Liver (tissue), 3 donors: ENCODE results near the gene RAPH1.

Experiments used
- CTCF ChIP-seq: fragments of 150-350 bp; IDR thresholded peaks from 2 replicates; pipeline ENCODE4 v1.5.1; 2017; ENCODE audit warnings: improper control_type of control experiment, low read depth, low read length; ENCODE audit not compliant: missing input control
- EGR1 ChIP-seq, 2 donors: IDR thresholded peaks; 2 replicates each; pipeline ENCODE4 v1.6.1; 2016 to 2018; ENCODE audit warnings: antibody characterized with exemption in 2 of 2, low read depth in 2 of 2
- FOXA1 ChIP-seq: IDR thresholded peaks from 2 replicates; pipeline ENCODE4 v1.6.1; 2016; ENCODE audit warnings: antibody characterized with exemption
- JUND ChIP-seq, 2 donors: IDR thresholded peaks; 2 replicates each; pipeline ENCODE4 v1.6.1; 2016; ENCODE audit warnings: antibody characterized with exemption in 2 of 2
- MAX ChIP-seq: IDR thresholded peaks from 2 replicates; pipeline ENCODE4 v1.6.1; 2016; ENCODE audit warnings: antibody characterized with exemption
- RAD21 ChIP-seq, 2 donors: IDR thresholded peaks; 2 replicates each; pipeline ENCODE4 v1.6.1; 2016; ENCODE audit warnings: antibody characterized with exemption in 2 of 2, mild to moderate bottlenecking in 2 of 2
- RXRA ChIP-seq, 2 donors: IDR thresholded peaks; 2 replicates each; pipeline ENCODE4 v1.6.1; 2017 to 2018; ENCODE audit warnings: antibody characterized with exemption in 2 of 2, mild to moderate bottlenecking in 1 of 2
- TAF1 ChIP-seq: conservative IDR thresholded peaks from 2 replicates; pipeline ENCODE4 v1.6.1; 2016; ENCODE audit warnings: antibody characterized with exemption, mild to moderate bottlenecking
- YY1 ChIP-seq: IDR thresholded peaks from 2 replicates; pipeline ENCODE4 v1.6.1; 2016; ENCODE audit warnings: antibody characterized with exemption, mild to moderate bottlenecking
- TF ChIP-seq, protein P1 (sequence below): IDR thresholded peaks from 2 replicates; pipeline ENCODE4 v1.6.1; 2016; ENCODE audit warnings: antibody characterized with exemption, mild to moderate bottlenecking
- donor health status: healthy.
- donor health status: healthy.

DNA sequence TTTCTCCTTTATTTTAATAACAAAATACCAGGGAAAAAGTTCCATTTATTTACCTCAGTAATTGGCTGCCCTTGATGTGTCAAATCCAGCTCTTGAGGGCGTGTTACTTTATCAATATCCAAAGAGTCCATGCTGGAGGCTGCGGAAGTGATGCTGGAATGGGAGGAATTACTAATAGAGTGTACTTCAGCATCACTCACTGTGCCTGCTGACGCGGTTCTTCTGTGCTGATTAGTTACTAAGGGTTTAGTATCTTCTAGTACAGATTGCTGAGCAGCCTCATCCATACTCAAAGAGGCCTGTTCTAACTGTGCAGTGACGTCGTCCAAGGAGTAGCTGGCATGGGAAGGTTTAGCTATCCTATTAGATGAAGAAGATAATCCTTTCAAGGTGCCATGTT, 45.6 kb downstream of the RAPH1 start:
- no peak for TF ChIP-seq CTCF
- TF ChIP-seq RXRA (IDR thresholded peaks at IDR 0.05), result no peak
- TF ChIP-seq YY1, result no peak
- TF ChIP-seq EGR1 (IDR thresholded peaks at IDR 0.05; ENCODE audit: low read depth in 2 of 2), result no peak
- no peak for TF ChIP-seq FOXA1
- no peak for TF ChIP-seq TAF1
- no peak for TF ChIP-seq RAD21 (IDR thresholded peaks at IDR 0.05)
- no peak for TF ChIP-seq JUND (IDR thresholded peaks at IDR 0.05)
- TF ChIP-seq MAX, result no peak
- TF ChIP-seq, protein P1, sequence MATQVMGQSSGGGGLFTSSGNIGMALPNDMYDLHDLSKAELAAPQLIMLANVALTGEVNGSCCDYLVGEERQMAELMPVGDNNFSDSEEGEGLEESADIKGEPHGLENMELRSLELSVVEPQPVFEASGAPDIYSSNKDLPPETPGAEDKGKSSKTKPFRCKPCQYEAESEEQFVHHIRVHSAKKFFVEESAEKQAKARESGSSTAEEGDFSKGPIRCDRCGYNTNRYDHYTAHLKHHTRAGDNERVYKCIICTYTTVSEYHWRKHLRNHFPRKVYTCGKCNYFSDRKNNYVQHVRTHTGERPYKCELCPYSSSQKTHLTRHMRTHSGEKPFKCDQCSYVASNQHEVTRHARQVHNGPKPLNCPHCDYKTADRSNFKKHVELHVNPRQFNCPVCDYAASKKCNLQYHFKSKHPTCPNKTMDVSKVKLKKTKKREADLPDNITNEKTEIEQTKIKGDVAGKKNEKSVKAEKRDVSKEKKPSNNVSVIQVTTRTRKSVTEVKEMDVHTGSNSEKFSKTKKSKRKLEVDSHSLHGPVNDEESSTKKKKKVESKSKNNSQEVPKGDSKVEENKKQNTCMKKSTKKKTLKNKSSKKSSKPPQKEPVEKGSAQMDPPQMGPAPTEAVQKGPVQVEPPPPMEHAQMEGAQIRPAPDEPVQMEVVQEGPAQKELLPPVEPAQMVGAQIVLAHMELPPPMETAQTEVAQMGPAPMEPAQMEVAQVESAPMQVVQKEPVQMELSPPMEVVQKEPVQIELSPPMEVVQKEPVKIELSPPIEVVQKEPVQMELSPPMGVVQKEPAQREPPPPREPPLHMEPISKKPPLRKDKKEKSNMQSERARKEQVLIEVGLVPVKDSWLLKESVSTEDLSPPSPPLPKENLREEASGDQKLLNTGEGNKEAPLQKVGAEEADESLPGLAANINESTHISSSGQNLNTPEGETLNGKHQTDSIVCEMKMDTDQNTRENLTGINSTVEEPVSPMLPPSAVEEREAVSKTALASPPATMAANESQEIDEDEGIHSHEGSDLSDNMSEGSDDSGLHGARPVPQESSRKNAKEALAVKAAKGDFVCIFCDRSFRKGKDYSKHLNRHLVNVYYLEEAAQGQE, result no peak
